Measurements from ENCODE around the gene PTPN23. TPM values are rescaled to one million over a fixed set of nuclear protein-coding genes. Genes with fewer than 3 reads are reported as not detected.

The PTPN23 gene
- total and polyA plus RNA-seq, 2 of the 8 experiments (the other 6 are each of a cell fraction or from before 2014, with no cell fraction given) = 2.9 to 46.7 TPM

DNA sequence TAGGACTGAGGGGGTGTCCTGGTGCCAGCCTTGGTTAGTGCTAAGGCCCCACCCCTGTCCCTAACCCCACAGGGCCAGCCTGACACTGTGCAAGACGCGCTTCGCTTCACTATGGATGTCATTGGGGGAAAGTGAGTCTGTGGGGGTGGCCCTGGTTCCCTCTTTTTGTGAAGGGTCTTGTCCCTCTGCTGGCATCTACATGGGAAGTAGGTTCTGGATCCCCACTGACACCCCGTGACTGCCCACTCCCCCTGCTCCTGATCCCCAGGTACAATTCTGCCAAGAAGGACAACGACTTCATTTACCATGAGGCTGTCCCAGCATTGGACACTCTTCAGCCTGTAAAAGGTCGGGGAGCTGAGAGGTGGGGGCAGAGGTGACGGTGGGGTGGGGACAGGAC is 26.4 kb downstream of the PTPN23 start:
- Histone ChIP-seq H3K79me2 (ENCODE audit: control insufficient read depth in 1 of 2, insufficient read depth in 2 of 2, low read length in 2 of 2) (no peaks in the 10 kb centered on the region; a peak in 1 of 4 replicates), H3K4ac (replicated peaks; ENCODE audit: insufficient read length, low read depth, low read length) (no peak overlapping the region), H3K4me1 (replicated peaks in 1 of 4; ENCODE audit: control insufficient read depth in 3 of 4, insufficient read depth in 4 of 4, low read length in 3 of 4) (no peaks in the 10 kb centered on the region), H3K79me1 (ENCODE audit: low read depth, low read length) (no peaks in the 10 kb centered on the region), H3K23me2 (ENCODE audit: low read depth, low read length) (no peaks in the 10 kb centered on the region), H3K56ac (replicated peaks; ENCODE audit: insufficient read length, low read depth, low read length) (no peak overlapping the region), H3K23ac (ENCODE audit: insufficient read length) (no peak overlapping the region), H3K27me3 (replicated peaks in 1 of 4; ENCODE audit: control insufficient read depth in 3 of 4, extremely low read depth in 1 of 4, insufficient read depth in 3 of 4, low read length in 3 of 4) (no peaks in the 10 kb centered on the region), H2AK5ac (ENCODE audit: low read depth, low read length) (no peak overlapping the region), H3K14ac (ENCODE audit: insufficient read length) (no peak overlapping the region), H3K18ac (ENCODE audit: extremely low read depth, low read length) (no peak overlapping the region), H3K36me3 (ENCODE audit: control insufficient read depth in 2 of 4, insufficient read depth in 4 of 4, low read length in 3 of 4) (peaks cover 6 to 33% (median 21%) of the 10 kb centered on the region in 4 experiments; a peak in 6 of 8 replicates), H3K4me2 (ENCODE audit: insufficient read depth in 1 of 2, low read depth in 2 of 2, low read length in 2 of 2) (no peak overlapping the region), H4K5ac (ENCODE audit: insufficient read length, low read depth, low read length) (no peak overlapping the region), H2BK15ac (ENCODE audit: low read length) (no peak overlapping the region), H4K8ac (ENCODE audit: extremely low read depth, insufficient read depth, low read length) (no peak overlapping the region), H2AFZ (ENCODE audit: low read length) (no peak overlapping the region), H2BK5ac (ENCODE audit: low read depth, low read length) (no peak overlapping the region), H3K4me3 (ENCODE audit: extremely low read depth in 1 of 4, insufficient read depth in 2 of 4, low read depth in 3 of 4, low read length in 4 of 4) (no peak overlapping the region), H4K20me1 (replicated peaks in 1 of 2; ENCODE audit: control insufficient read depth in 1 of 2, insufficient read depth in 2 of 2, low read length in 2 of 2) (peaks cover 6 to 26% of the 10 kb centered on the region in 2 experiments), H4K91ac (replicated peaks; ENCODE audit: insufficient read length, low read length) (no peak overlapping the region), H3K9ac (replicated peaks in 1 of 4; ENCODE audit: extremely low read depth in 1 of 4, low read depth in 3 of 4, low read length in 3 of 4) (no peak overlapping the region; a peak in 1 of 7 replicates), H2BK120ac (replicated peaks; ENCODE audit: low read depth, low read length) (no peak overlapping the region), H2BK12ac (ENCODE audit: low read depth, low read length) (no peak overlapping the region), H3K27ac (ENCODE audit: low read depth, low read length) (no peak overlapping the region), H3K9me3 (ENCODE audit: insufficient read depth in 2 of 2, low read depth in 1 of 2, low read length in 1 of 2) (no peaks in the 10 kb centered on the region), H2BK20ac (ENCODE audit: low read length) (no peak overlapping the region)
- DNase-seq (ENCODE audit: low read depth in 1 of 2, low spot score in 2 of 2) (no peak), FAIRE-seq (no peak)
- WGBS, 2 experiments (ENCODE audit: extremely low coverage in 1 of 2, insufficient coverage in 1 of 2, insufficient read length in 1 of 2, insufficient replicate concordance in 2 of 2, low coverage in 1 of 2, low lambda C conversion rate in 2 of 2, missing lambda C conversion rate in 1 of 2) = 84% methylated on average over 7 of the region's 7 CpGs; no CpG with 5 or more reads in 1 of the 2 experiments
- ChIA-PET POLR2A (ENCODE audit: partially characterized antibody) (interaction anchor here (1.0 kb wide), 2 partner anchors 11 to 85 kb away, joined by 3 read pairs; no protein-coding TSS in a partner anchor), CTCF (ENCODE audit: partially characterized antibody) (interaction anchor here (0.9 to 6.5 kb wide), 7 partner anchors 9 to 83 kb away, joined by 3 to 55 read pairs (median 6); no protein-coding TSS in a partner anchor)
